Coronary artery (tissue), 2 donors: Measurements from ENCODE around the gene TTC22.

Source experiments
- DNase-seq: peaks from one replicate; pipeline ENCODE4 v3.0.0-alpha.2; 2017; ENCODE audit warnings: low spot score
- H3K27ac ChIP-seq, 2 donors: fragments of 200-600 bp; sonication (generic); one replicate each; pipeline ENCODE4 v1.5.1; 2016 to 2019
- H3K4me3 ChIP-seq: fragments of 200-600 bp; sonication (generic); 2 replicates; pipeline ENCODE4 v1.5.1; 2016; ENCODE audit warnings: mild to moderate bottlenecking, moderate library complexity
- TF ChIP-seq, protein P1 (sequence below): fragments of 200-600 bp; sonication (generic); IDR thresholded peaks from one replicate; pipeline ENCODE4 v1.5.1; 2019; ENCODE audit warnings: antibody characterized with exemption

The TTC22 gene

GRCh38 chr1:54742282-54742681 lies 58.8 kb downstream of the TTC22 start:
- no peak for DNase-seq
- TF ChIP-seq, protein P1, sequence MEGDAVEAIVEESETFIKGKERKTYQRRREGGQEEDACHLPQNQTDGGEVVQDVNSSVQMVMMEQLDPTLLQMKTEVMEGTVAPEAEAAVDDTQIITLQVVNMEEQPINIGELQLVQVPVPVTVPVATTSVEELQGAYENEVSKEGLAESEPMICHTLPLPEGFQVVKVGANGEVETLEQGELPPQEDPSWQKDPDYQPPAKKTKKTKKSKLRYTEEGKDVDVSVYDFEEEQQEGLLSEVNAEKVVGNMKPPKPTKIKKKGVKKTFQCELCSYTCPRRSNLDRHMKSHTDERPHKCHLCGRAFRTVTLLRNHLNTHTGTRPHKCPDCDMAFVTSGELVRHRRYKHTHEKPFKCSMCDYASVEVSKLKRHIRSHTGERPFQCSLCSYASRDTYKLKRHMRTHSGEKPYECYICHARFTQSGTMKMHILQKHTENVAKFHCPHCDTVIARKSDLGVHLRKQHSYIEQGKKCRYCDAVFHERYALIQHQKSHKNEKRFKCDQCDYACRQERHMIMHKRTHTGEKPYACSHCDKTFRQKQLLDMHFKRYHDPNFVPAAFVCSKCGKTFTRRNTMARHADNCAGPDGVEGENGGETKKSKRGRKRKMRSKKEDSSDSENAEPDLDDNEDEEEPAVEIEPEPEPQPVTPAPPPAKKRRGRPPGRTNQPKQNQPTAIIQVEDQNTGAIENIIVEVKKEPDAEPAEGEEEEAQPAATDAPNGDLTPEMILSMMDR, result no peak
- no peak overlapping the region for H3K27ac ChIP-seq
- H3K4me3 ChIP-seq, result no peak overlapping the region

DNA sequence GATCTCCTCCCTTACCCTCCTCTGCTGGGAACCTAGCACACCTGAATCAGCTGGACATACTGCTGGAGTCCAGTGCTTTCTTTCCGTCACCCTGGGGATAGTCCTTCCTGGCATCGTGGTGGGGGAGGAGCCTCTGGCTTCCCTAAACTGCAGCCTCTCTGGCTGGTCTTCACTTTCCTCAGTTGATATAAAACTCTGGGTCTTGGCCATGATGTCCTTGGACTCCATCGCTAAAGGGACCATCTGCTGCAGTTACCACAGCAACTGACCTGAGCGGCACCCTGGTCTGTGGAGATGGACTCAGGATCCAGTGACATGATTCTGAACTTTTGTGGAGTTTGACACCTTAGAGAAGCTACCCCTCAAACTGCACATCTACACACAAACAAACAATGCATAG lies 59.6 kb downstream of the TTC22 start:
- Histone ChIP-seq H3K4me3 (no peak overlapping the region), H3K27ac (no peak overlapping the region)
- no peak for DNase-seq
- TF ChIP-seq, protein P1, result no peak

GRCh38 chr1:54738244-54738643 lies 62.9 kb downstream of the TTC22 start:
- TF ChIP-seq, protein P1, result no peak
- H3K27ac ChIP-seq, result no peak overlapping the region
- H3K4me3 ChIP-seq, result no peak overlapping the region
- DNase-seq, result no peak

GRCh38 chr1:54736685-54737084 lies 64.4 kb downstream of the TTC22 start:
- TF ChIP-seq, protein P1, result no peak
- Histone ChIP-seq H3K27ac (no peak overlapping the region), H3K4me3 (no peak overlapping the region)
- no peak for DNase-seq
